ENCODE data around the gene DNAH9.

GRCh38 chr17:11693284-11693683, 95.0 kb downstream of the DNAH9 start:
- TF ChIP-seq, protein P1, sequence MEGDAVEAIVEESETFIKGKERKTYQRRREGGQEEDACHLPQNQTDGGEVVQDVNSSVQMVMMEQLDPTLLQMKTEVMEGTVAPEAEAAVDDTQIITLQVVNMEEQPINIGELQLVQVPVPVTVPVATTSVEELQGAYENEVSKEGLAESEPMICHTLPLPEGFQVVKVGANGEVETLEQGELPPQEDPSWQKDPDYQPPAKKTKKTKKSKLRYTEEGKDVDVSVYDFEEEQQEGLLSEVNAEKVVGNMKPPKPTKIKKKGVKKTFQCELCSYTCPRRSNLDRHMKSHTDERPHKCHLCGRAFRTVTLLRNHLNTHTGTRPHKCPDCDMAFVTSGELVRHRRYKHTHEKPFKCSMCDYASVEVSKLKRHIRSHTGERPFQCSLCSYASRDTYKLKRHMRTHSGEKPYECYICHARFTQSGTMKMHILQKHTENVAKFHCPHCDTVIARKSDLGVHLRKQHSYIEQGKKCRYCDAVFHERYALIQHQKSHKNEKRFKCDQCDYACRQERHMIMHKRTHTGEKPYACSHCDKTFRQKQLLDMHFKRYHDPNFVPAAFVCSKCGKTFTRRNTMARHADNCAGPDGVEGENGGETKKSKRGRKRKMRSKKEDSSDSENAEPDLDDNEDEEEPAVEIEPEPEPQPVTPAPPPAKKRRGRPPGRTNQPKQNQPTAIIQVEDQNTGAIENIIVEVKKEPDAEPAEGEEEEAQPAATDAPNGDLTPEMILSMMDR (IDR thresholded peaks at IDR 0.05): no peak
- no peak for TF ChIP-seq POLR2A (IDR thresholded peaks at IDR 0.05)

Data from Peyer's patch (tissue), 4 donors.